ENCODE measurements around the gene PI4KA. TPM values are rescaled to one million over a fixed set of nuclear protein-coding genes. Genes with fewer than 3 reads are reported as not detected.

Gene PI4KA
- total RNA-seq, 3 donors from 2014 or later, result 62.7 to 103 (median 73.5) TPM

GRCh38 chr22:20783300-20783673 is 75.3 kb downstream of the PI4KA start:
- no peaks in the 10 kb centered on the region for H3K4me1 ChIP-seq
- no peak overlapping the region for H3K27ac ChIP-seq
- H3K9me3 ChIP-seq, result no peaks in the 10 kb centered on the region
- DNase-seq (ENCODE audit: low spot score in 2 of 2), result no peak
- no peak overlapping the region for H3K4me3 ChIP-seq
- TF ChIP-seq CTCF (IDR thresholded peaks at IDR 0.05), result no peak
- no peaks in the 10 kb centered on the region for H3K27me3 ChIP-seq
- intact Hi-C loops (cut with DNase I; ENCODE audit: low total_unique reads), result no loop called here
- no peaks in the 10 kb centered on the region for H3K36me3 ChIP-seq

- no peaks in the 10 kb centered on the region for H3K36me3 ChIP-seq
- H3K27me3 ChIP-seq, result no peaks in the 10 kb centered on the region
- intact Hi-C loops (cut with DNase I; ENCODE audit: low total_unique reads), result no loop called here
- no peak for DNase-seq (ENCODE audit: low spot score in 2 of 2)
- no peak overlapping the region for H3K4me3 ChIP-seq
- H3K4me1 ChIP-seq, result no peaks in the 10 kb centered on the region
- H3K27ac ChIP-seq, result no peak overlapping the region
- TF ChIP-seq CTCF (IDR thresholded peaks at IDR 0.05) (no peak), POLR2A (IDR thresholded peaks at IDR 0.05) (no peak), POLR2AphosphoS5 (IDR thresholded peaks at IDR 0.05) (no peak)
- H3K9me3 ChIP-seq, result no peaks in the 10 kb centered on the region
Measured at GRCh38 chr22:20782596-20783299, 75.9 kb downstream of the PI4KA start.

- Histone ChIP-seq H3K36me3 (no peaks in the 10 kb centered on the region), H3K9me3 (no peaks in the 10 kb centered on the region), H3K27ac (no peak overlapping the region)
Measured at GRCh38 chr22:20782083-20782482, 76.5 kb downstream of the PI4KA start.

GRCh38 chr22:20781272-20781990 is 77.2 kb downstream of the PI4KA start:
- no peak overlapping the region for H3K27ac ChIP-seq

More at GRCh38 chr22:20782083-20782482, 76.5 kb downstream of the PI4KA start:
- no peak overlapping the region for H3K4me3 ChIP-seq
- DNase-seq (ENCODE audit: low spot score in 2 of 2), result no peak
- H3K27me3 ChIP-seq, result no peaks in the 10 kb centered on the region
- no peaks in the 10 kb centered on the region for H3K4me1 ChIP-seq
- TF ChIP-seq CTCF (IDR thresholded peaks at IDR 0.05) (no peak), POLR2A (IDR thresholded peaks at IDR 0.05) (no peak), POLR2AphosphoS5 (IDR thresholded peaks at IDR 0.05) (no peak)
- intact Hi-C loops (cut with DNase I; ENCODE audit: low total_unique reads), result no loop called here

More at GRCh38 chr22:20781272-20781990, 77.2 kb downstream of the PI4KA start:
- no peak for DNase-seq (ENCODE audit: low spot score in 2 of 2)
- H3K4me1 ChIP-seq, result no peaks in the 10 kb centered on the region
- no peak for TF ChIP-seq CTCF (IDR thresholded peaks at IDR 0.05)
- TF ChIP-seq POLR2A (IDR thresholded peaks at IDR 0.05), result no peak
- no peak for TF ChIP-seq POLR2AphosphoS5 (IDR thresholded peaks at IDR 0.05)
- H3K27me3 ChIP-seq, result no peaks in the 10 kb centered on the region
- intact Hi-C loops (cut with DNase I; ENCODE audit: low total_unique reads), result no loop called here
- H3K36me3 ChIP-seq, result no peaks in the 10 kb centered on the region
- H3K4me3 ChIP-seq, result no peak overlapping the region
- no peaks in the 10 kb centered on the region for H3K9me3 ChIP-seq

All from breast epithelium (tissue), 4 donors.